Measurements from ENCODE around the gene OTOP3. TPM values are rescaled to one million over a fixed set of nuclear protein-coding genes. Genes with fewer than 3 reads are reported as not detected.

Gene OTOP3
- total RNA-seq, 1 experiment from 2014 or later: not detected

GRCh38 chr17:74987909-74988711 is 52.4 kb downstream of the OTOP3 start:
- CTCF ChIA-PET: interaction anchor here (0.6 to 3.2 kb wide), 13 partner anchors 11 to 1595 kb away, joined by 3 to 29 read pairs (median 4); partner anchors contain the start of genes ATP5PD, KCTD2 and MRPL58
- peak; percentile 56 for DNase-seq (ENCODE audit: unreplicated experiment)
- POLR2A ChIA-PET: interaction anchor here (0.5 to 10.4 kb wide), 24 partner anchors 10 to 933 kb away, joined by 3 to 228 read pairs (median 4); partner anchors contain the start of genes ATP5PD, FDXR, HID1 and KCTD2
- peaks cover 6% of the 10 kb centered on the region for H3K36me3 Mint-ChIP-seq (ENCODE audit: insufficient read depth, unreplicated experiment)
- H3K4me3 Mint-ChIP-seq (ENCODE audit: unreplicated experiment): peak overlapping the region; percentile 78
- intact Hi-C loops (cut with micrococcal nuclease): loop anchor here (2.0 kb wide), 1 partner anchor 45 kb away; no protein-coding TSS in a partner anchor
- H3K9me3 Mint-ChIP-seq (ENCODE audit: unreplicated experiment): no peaks in the 10 kb centered on the region
- H3K27ac Mint-ChIP-seq (ENCODE audit: low read depth, unreplicated experiment): peak overlapping the region; percentile 16
- no TSS peak for BruUV-seq (replicated peaks)
- peaks cover 21% of the 10 kb centered on the region for H3K4me1 Mint-ChIP-seq (ENCODE audit: insufficient read depth, unreplicated experiment)
- TF ChIP-seq CTCF (IDR thresholded peaks at IDR 0.05; ENCODE audit: unreplicated experiment): no peak
- no peaks in the 10 kb centered on the region for H3K27me3 Mint-ChIP-seq (ENCODE audit: insufficient read depth, unreplicated experiment)

DNA sequence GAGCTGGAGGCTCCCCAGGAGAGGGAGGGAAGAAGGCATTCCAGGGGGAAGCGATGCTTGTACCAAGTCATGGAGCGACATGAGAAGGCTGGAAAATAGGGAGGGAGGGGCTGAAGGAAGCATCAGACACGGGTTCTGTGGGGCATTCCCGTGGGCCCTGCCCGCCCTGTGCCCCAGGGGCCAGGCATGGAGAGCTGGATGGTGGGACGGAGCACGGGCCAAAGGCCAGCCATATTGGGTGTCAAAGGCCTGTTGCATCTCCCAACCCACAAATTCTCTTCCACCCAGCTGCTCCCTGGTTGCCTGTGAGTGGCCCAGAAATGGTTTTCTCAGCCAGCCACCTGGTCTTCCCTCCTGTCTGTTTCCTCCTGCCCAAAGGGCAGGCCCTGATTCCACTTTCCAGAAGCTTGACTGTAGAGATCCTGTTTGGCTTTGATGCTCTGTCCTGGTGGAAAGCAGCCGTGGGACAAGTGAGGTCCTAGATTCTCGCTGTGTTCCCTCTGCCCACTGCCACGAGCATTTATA is 54.9 kb downstream of the OTOP3 start:
- H3K27ac Mint-ChIP-seq (ENCODE audit: low read depth, unreplicated experiment): no peak overlapping the region
- DNase-seq (ENCODE audit: unreplicated experiment): no peak
- H3K4me1 Mint-ChIP-seq (ENCODE audit: insufficient read depth, unreplicated experiment): peaks cover 30% of the 10 kb centered on the region
- H3K36me3 Mint-ChIP-seq (ENCODE audit: insufficient read depth, unreplicated experiment): peaks cover 6% of the 10 kb centered on the region
- H3K9me3 Mint-ChIP-seq (ENCODE audit: unreplicated experiment): no peaks in the 10 kb centered on the region
- CTCF ChIA-PET: interaction anchor here (0.6 to 4.2 kb wide), 7 partner anchors 22 to 249 kb away, joined by 3 to 29 read pairs (median 4); partner anchors contain the start of genes MRPL58 and OTOP2
- H3K4me3 Mint-ChIP-seq (ENCODE audit: unreplicated experiment): no peak overlapping the region
- POLR2A ChIA-PET: interaction anchor here (0.9 to 10.4 kb wide), 7 partner anchors 19 to 164 kb away, joined by 3 to 228 read pairs (median 4); partner anchors contain the start of genes ARMC7, FDXR and MRPL58
- TF ChIP-seq CTCF (IDR thresholded peaks at IDR 0.05; ENCODE audit: unreplicated experiment): no peak
- no TSS peak for BruUV-seq (replicated peaks)
- intact Hi-C loops (cut with micrococcal nuclease): no loop called here
- H3K27me3 Mint-ChIP-seq (ENCODE audit: insufficient read depth, unreplicated experiment): no peaks in the 10 kb centered on the region

- ChIA-PET CTCF (interaction anchor here (1.0 to 4.2 kb wide), 4 partner anchors 21 to 138 kb away, joined by 3 to 20 read pairs (median 3); partner anchors contain the start of gene USH1G), POLR2A (interaction anchor here (0.6 to 10.4 kb wide), 17 partner anchors 9 to 1565 kb away, joined by 3 to 228 read pairs (median 6); partner anchors contain the start of genes ATP5PD, FDXR, KCTD2 and MRPL58)
- DNase-seq (ENCODE audit: unreplicated experiment): peak; percentile 11
- BruUV-seq (replicated peaks): no TSS peak
- Mint-ChIP-seq H3K27ac (ENCODE audit: low read depth, unreplicated experiment) (peak overlapping the region; percentile 16), H3K4me1 (ENCODE audit: insufficient read depth, unreplicated experiment) (peaks cover 27% of the 10 kb centered on the region), H3K27me3 (ENCODE audit: insufficient read depth, unreplicated experiment) (no peaks in the 10 kb centered on the region), H3K9me3 (ENCODE audit: unreplicated experiment) (no peaks in the 10 kb centered on the region), H3K36me3 (ENCODE audit: insufficient read depth, unreplicated experiment) (peaks cover 6% of the 10 kb centered on the region), H3K4me3 (ENCODE audit: unreplicated experiment) (peak overlapping the region; percentile 56)
- no peak for TF ChIP-seq CTCF (IDR thresholded peaks at IDR 0.05; ENCODE audit: unreplicated experiment)
- intact Hi-C loops (cut with micrococcal nuclease): no loop called here
Observed at GRCh38 chr17:74992223-74992622, 56.5 kb downstream of the OTOP3 start.

DNA sequence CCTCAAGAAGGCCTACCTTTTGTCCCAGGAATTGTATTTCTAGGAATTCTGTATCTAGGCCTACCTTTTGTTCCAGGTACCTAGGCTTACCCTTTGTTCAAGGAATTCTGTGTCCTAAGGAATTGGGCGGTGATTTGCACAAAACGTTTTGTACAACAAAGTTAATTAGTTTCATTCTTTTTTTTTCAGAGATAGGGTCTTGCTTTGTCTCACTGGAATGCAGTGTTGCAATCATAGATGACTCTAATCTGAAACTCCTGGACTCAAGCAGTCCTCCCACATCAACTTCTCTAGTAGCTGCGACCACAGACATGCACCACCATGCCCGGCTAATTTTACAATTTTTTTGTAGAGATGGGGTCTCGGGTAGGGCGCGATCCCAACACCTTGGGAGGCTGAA is 58.7 kb downstream of the OTOP3 start:
- H3K4me3 Mint-ChIP-seq (ENCODE audit: unreplicated experiment): no peak overlapping the region
- intact Hi-C loops (cut with micrococcal nuclease): no loop called here
- no peaks in the 10 kb centered on the region for H3K9me3 Mint-ChIP-seq (ENCODE audit: unreplicated experiment)
- H3K27ac Mint-ChIP-seq (ENCODE audit: low read depth, unreplicated experiment): no peak overlapping the region
- no peaks in the 10 kb centered on the region for H3K27me3 Mint-ChIP-seq (ENCODE audit: insufficient read depth, unreplicated experiment)
- no TSS peak for BruUV-seq (replicated peaks)
- ChIA-PET CTCF (interaction anchor here (0.6 to 1.7 kb wide), 7 partner anchors 17 to 512 kb away, joined by 3 to 9 read pairs (median 3); partner anchors contain the start of genes MRPL58 and OTOP2), POLR2A (interaction anchor here (0.8 to 10.4 kb wide), 10 partner anchors 15 to 123 kb away, joined by 3 to 228 read pairs (median 12); partner anchors contain the start of genes ATP5PD, FDXR, KCTD2 and MRPL58)
- H3K36me3 Mint-ChIP-seq (ENCODE audit: insufficient read depth, unreplicated experiment): peaks cover 6% of the 10 kb centered on the region
- peaks cover 25% of the 10 kb centered on the region for H3K4me1 Mint-ChIP-seq (ENCODE audit: insufficient read depth, unreplicated experiment)
- no peak for TF ChIP-seq CTCF (IDR thresholded peaks at IDR 0.05; ENCODE audit: unreplicated experiment)
- DNase-seq (ENCODE audit: unreplicated experiment): peak; percentile 43
